Colonic mucosa (tissue), 4 donors: ENCODE data around the gene BCL6B. TPM values are rescaled to one million over a fixed set of nuclear protein-coding genes. Genes with fewer than 3 reads are reported as not detected.

ENCODE experiments used
- DNase-seq: peaks from one replicate; pipeline ENCODE4 v3.0.0-alpha.2; 2020
- H3K27ac ChIP-seq: fragments of 200-600 bp; one replicate; pipeline ENCODE4 v1.8.0; 2021
- H3K27me3 ChIP-seq: fragments of 200-600 bp; one replicate; pipeline ENCODE4 v1.8.0; 2021
- H3K36me3 ChIP-seq: fragments of 200-600 bp; one replicate; pipeline ENCODE4 v1.8.0; 2021
- H3K4me1 ChIP-seq: fragments of 200-600 bp; one replicate; pipeline ENCODE4 v1.8.0; 2021; ENCODE audit warnings: mild to moderate bottlenecking
- H3K4me3 ChIP-seq: fragments of 200-600 bp; one replicate; pipeline ENCODE4 v1.8.0; 2021
- H3K9ac ChIP-seq, 2 donors: one replicate each; pipeline ENCODE4 v1.7.0; 2013; ENCODE audit warnings: control low read depth in 2 of 2, low read depth in 2 of 2, low read length in 2 of 2
- H3K9me3 ChIP-seq: fragments of 200-600 bp; one replicate; pipeline ENCODE4 v1.8.0; 2021
- intact Hi-C: fragments of 100-400 bp; cut with DNase I; formaldehyde crosslinking; loops from one replicate; pipeline ENCODE4 v1.14.1; 2022
- total RNA-seq, 2 donors: library from RNA; stranded (reverse); fragmentation: NEBNext Ultra II Directional in 1 of 2; extraction: Animal tissue kit (Norgen Biotek cat#: 25700) in 1 of 2; gene quantifications; one replicate each; pipeline ENCODE4 v1.2.1, GENCODE V29; 2021
- TF ChIP-seq, protein P1 (sequence below): fragments of 200-600 bp; IDR thresholded peaks from one replicate; pipeline ENCODE4 v1.8.0; 2022; ENCODE audit warnings: antibody characterized with exemption, mild to moderate bottlenecking
- donor health status: healthy.
- donor health status: DM: no; HTN: no; CAD: no.
- donor health status: DM: no; HTN: no; CAD: no.

The BCL6B gene
- total RNA-seq, 2 donors from 2014 or later: 0.89 to 7.3 TPM

DNA sequence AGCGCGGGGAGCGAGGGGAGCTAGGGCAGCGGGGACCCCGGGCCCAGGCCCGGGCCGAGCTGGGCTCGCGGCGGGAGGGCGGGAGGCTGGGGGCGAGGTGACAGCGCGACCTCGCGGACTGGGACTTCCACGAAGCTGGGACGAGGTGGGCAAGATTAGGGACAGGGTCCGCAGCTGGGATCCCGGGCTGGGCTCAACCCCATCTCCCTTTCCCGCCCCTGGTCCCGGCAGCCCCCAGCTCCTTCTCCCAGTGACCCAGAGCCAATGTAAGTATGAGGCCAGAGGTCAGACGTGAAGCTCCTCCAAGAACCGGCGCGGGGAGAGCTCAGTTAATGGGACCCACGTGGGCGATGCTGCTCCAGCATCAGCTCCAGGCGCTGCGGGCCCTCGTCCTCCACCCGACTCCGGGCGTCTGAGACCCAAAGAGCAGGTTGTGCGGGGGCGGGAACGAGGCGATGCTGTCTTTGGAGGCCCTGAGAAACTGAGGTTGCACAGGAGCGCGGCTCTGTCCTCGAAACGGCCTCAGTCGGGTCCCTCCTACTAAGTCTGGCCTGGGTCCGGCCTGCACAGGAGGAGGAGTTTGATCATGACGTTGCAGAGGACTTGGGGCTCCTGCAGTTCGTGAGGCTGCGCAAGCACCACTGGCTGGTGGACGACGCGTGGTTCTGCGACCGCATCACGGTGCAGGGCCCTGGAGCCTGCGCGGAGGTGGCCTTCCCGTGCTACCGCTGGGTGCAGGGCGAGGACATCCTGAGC, 26.4 kb upstream of the BCL6B start:
- H3K4me1 ChIP-seq: peaks cover 5% of the 10 kb centered on the region
- intact Hi-C loops: no loop called here
- no peak overlapping the region for H3K27ac ChIP-seq
- TF ChIP-seq, protein P1, sequence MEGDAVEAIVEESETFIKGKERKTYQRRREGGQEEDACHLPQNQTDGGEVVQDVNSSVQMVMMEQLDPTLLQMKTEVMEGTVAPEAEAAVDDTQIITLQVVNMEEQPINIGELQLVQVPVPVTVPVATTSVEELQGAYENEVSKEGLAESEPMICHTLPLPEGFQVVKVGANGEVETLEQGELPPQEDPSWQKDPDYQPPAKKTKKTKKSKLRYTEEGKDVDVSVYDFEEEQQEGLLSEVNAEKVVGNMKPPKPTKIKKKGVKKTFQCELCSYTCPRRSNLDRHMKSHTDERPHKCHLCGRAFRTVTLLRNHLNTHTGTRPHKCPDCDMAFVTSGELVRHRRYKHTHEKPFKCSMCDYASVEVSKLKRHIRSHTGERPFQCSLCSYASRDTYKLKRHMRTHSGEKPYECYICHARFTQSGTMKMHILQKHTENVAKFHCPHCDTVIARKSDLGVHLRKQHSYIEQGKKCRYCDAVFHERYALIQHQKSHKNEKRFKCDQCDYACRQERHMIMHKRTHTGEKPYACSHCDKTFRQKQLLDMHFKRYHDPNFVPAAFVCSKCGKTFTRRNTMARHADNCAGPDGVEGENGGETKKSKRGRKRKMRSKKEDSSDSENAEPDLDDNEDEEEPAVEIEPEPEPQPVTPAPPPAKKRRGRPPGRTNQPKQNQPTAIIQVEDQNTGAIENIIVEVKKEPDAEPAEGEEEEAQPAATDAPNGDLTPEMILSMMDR: no peak
- no peaks in the 10 kb centered on the region for H3K36me3 ChIP-seq
- H3K9me3 ChIP-seq: no peaks in the 10 kb centered on the region
- H3K9ac ChIP-seq: no peak overlapping the region
- H3K4me3 ChIP-seq: peak overlapping the region; percentile 24
- DNase-seq: no peak
- no peaks in the 10 kb centered on the region for H3K27me3 ChIP-seq

DNA sequence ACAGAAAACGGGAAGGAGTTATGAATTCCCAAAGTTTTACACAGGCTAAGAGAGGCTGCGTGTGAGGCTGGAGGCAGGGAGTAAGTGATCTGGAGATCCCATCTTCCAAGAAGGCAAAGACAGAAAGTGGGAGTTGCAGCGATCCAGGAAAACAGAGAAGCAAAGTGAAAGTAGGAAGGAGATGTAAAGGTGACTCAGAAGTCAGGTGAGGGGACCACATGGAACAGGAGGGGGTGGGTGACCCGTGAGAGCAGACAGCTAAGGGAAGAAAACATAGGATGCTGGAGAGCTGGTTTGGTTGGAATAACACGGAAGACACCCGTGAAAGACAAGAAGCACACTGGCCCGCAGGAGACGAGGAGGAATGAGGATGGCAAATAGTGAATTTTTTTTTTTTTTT, 25.7 kb upstream of the BCL6B start:
- TF ChIP-seq, protein P1: no peak
- H3K36me3 ChIP-seq: no peaks in the 10 kb centered on the region
- intact Hi-C loops: no loop called here

DNA sequence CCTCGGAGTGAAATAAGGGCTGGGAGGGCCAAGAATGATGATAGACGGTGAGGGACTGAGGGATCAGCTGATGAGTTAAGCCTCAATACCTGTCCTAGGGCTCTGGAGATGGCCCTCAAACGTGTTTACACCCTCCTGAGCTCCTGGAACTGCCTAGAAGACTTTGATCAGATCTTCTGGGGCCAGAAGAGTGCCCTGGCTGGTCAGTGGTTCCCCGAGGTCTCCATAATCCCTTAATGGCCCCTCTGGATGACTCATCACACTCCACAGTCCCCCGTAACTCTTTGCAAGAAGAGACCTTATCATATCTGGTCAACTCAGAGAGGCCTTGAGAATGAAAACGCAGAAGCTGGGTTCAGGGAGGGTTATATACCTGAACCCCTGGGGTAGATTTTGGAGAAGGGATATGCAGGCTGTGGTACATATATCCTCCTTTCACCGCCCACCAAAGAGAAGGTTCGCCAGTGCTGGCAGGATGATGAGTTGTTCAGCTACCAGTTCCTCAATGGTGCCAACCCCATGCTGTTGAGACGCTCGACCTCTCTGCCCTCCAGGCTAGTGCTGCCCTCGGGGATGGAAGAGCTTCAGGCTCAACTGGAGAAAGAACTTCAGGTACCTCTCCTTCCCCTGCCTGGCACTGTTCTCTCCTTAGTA, 23.9 kb upstream of the BCL6B start:
- Histone ChIP-seq H3K27ac (no peak overlapping the region), H3K9ac (no peak overlapping the region), H3K36me3 (no peaks in the 10 kb centered on the region), H3K4me1 (peaks cover 5% of the 10 kb centered on the region), H3K27me3 (no peaks in the 10 kb centered on the region), H3K4me3 (no peak overlapping the region), H3K9me3 (no peaks in the 10 kb centered on the region)
- DNase-seq: no peak
- TF ChIP-seq, protein P1: no peak
- intact Hi-C loops: no loop called here

More for the DNA sequence above, 25.7 kb upstream of the BCL6B start:
- H3K27ac ChIP-seq: no peak overlapping the region
- peaks cover 5% of the 10 kb centered on the region for H3K4me1 ChIP-seq
- no peak for DNase-seq
- H3K9me3 ChIP-seq: no peaks in the 10 kb centered on the region
- H3K27me3 ChIP-seq: no peaks in the 10 kb centered on the region
- no peak overlapping the region for H3K9ac ChIP-seq
- no peak overlapping the region for H3K4me3 ChIP-seq

DNA sequence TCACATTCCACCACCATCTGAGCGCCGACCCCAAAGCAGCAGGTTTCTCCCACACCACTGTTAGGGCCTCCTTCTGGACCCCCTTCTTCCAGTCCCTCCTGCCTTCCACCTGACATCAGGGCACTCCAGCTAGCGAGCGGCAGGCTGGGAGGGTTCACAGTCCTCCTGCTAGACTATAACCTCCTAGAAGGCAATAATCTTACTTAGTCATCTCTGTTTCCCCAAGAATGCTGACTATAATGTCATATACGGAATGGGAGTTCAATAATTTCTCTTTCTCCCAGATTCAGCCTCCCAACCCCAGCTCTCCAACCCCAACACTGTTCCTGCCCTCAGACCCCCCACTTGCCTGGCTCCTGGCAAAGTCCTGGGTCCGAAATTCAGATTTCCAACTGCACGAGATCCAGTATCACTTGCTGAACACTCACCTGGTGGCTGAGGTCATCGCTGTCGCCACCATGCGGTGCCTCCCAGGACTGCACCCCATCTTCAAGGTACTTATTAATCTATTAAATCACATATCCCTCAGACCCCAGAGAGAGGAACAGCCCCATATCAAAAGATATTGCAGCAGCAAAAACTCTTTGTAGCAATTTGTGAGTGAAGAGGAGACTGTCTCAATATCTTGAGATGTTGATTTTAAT, 21.4 kb upstream of the BCL6B start:
- TF ChIP-seq, protein P1: no peak
- H3K27ac ChIP-seq: no peak overlapping the region
- H3K27me3 ChIP-seq: no peaks in the 10 kb centered on the region
- H3K4me1 ChIP-seq: peaks cover 2% of the 10 kb centered on the region
- no peak overlapping the region for H3K9ac ChIP-seq
- no peak overlapping the region for H3K4me3 ChIP-seq
- no peaks in the 10 kb centered on the region for H3K36me3 ChIP-seq
- no peak for DNase-seq
- intact Hi-C loops: no loop called here
- H3K9me3 ChIP-seq: no peaks in the 10 kb centered on the region

DNA sequence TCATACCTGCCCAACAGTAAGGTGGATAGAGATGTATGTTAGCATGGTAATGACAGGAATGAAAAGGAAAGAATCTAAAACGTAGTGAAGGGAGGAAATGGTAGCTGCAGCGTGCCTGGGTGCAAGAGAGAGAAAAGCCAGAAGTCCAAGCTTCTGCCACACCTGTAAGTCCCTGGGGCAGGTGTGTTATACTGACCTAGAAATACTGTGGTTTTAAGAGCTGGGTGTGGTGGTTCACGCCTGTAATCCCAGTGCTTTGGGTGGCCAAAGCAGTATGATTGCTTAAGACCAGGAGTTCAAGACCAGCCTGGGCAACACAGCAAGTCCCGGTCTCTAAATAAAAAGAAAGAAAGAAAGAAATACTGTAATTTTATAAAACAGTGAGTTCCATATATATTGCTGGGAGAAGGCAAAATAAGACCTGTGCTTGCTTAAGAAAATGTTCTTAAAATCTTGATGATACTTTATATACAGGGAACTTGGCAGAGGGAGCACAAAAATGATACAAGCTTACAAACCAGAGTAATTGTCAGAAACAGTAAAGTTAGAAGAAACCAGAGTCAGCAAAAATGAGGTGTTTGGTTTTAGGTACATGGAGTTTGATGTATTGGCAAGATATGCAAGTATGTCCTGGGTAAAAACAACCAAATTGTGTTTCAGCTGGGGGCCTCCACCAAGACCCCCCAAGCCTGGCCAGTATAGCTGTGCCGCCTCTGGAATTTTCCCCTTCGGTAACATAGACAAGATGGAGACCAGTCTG, 20.4 kb upstream of the BCL6B start:
- intact Hi-C loops: no loop called here
- no peak overlapping the region for H3K27ac ChIP-seq
- H3K4me3 ChIP-seq: no peak overlapping the region
- H3K27me3 ChIP-seq: no peaks in the 10 kb centered on the region
- no peaks in the 10 kb centered on the region for H3K36me3 ChIP-seq
- H3K9me3 ChIP-seq: no peaks in the 10 kb centered on the region
- no peak for DNase-seq
- no peaks in the 10 kb centered on the region for H3K4me1 ChIP-seq
- no peak overlapping the region for H3K9ac ChIP-seq
- TF ChIP-seq, protein P1: no peak
